Activated naive CD4-positive, alpha-beta T cell treated with anti-CD3 and anti-CD28 coated beads, Interleukin-2, amount 50 U/mL, for 72 hours (primary cell): ENCODE results near the gene ZFR. TPM values are rescaled to one million over a fixed set of nuclear protein-coding genes. Genes with fewer than 3 reads are reported as not detected.
A peak's percentile ranks its signal among the peaks of the same experiment; 100 is the strongest.

Experiments used
- ATAC-seq, 2 donors: fragments of 150-1000 bp; cut with Tn5 transposase; 2 replicates each; pipeline ENCODE4 v1.10.0; 2021; ENCODE audit warnings: mild to moderate bottlenecking in 2 of 2, moderate library complexity in 2 of 2
- DNase-seq, 2 donors: peaks; one replicate each; pipeline ENCODE4 v3.0.0; 2021 to 2022; ENCODE audit warnings: low spot score in 2 of 2
- H3K27ac Mint-ChIP-seq, 2 donors: one replicate each; pipeline ENCODE4 v1.8.0; 2022; ENCODE audit warnings: mild to moderate bottlenecking in 2 of 2, mixed read lengths in 2 of 2
- H3K36me3 Mint-ChIP-seq, 2 donors: one replicate each; pipeline ENCODE4 v1.8.0; 2022; ENCODE audit warnings: mixed read lengths in 2 of 2
- H3K9me3 Mint-ChIP-seq, 2 donors: one replicate each; pipeline ENCODE4 v1.8.0; 2022; ENCODE audit warnings: mixed read lengths in 2 of 2
- total RNA-seq, 2 donors: library from RNA; stranded (reverse); gene quantifications; one replicate each; pipeline ENCODE4 v1.2.3, GENCODE V29; 2022

ZFR gene
- total RNA-seq, 2 donors from 2014 or later, result 48.7 to 56.6 TPM

DNA sequence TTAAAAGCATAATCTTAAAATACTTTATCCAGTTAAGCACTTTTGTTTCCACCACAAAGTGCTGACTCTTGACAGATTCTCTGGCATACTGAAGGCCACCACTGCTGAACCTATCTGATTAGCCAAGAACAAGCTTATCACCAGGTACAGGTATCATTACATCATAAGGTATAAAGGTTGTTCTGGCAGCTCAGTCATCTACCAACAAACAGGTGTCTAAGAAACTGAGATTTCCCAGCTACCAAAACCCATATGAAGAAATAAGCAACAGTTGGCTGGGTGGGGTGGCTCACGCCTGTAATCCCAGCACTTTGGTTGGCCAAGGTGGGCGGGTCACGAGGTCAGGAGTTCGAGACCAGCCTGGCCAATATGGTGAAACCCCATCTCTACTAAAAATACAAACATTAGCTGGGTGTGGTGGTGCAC, 136.8 kb downstream of the ZFR start:
- Mint-ChIP-seq H3K27ac (no peak overlapping the region), H3K9me3 (no peaks in the 10 kb centered on the region), H3K36me3 (peaks cover 5 to 14% of the 10 kb centered on the region in 2 donors)
- no peak for ATAC-seq
- DNase-seq, result no peak

DNA sequence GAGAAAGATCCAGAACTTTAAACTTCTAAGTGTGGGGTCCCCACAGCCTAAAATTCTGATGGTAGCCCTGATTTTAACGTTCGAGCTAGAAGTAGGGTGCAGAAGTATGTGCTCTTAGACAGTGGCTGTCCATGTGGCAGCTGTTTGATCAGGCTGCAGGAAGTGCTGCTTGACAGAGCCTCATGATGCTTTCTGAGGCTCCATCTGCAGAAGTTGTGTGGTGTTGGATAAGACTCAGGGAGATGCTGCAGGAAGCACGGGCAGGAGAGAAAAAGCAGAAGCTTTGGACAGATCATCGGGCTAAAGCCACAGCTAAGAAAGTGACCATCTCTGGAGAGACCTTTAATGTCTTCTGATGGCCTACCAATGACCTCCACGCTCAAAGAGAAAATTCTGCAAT, 139.9 kb downstream of the ZFR start:
- peak overlapping the region in 1 of 2 donors; percentile 67 for H3K27ac Mint-ChIP-seq
- no peaks in the 10 kb centered on the region for H3K9me3 Mint-ChIP-seq
- no peak for DNase-seq
- no peak for ATAC-seq
- peaks cover 0 to 14% of the 10 kb centered on the region in 2 donors for H3K36me3 Mint-ChIP-seq

Other genes starting within 250 kb of the ZFR start
- 10 to 100 TPM; 13.3 to 24.8 TPM for gene MTMR12, start 131.8 kb downstream of the ZFR start, total RNA-seq
- 100 to 1,000 TPM; 231 to 304 TPM for gene SUB1, start 140.8 kb upstream of the ZFR start, total RNA-seq